GM19043 (cell line): Measurements from ENCODE around the gene TERC.
A peak's percentile ranks its signal among the peaks of the same experiment; 100 is the strongest.
"Not testable (repeated sequence)": the region's sequence is repeated elsewhere in the genome, so short reads cannot be mapped to it uniquely, and the experiment has no call there.

Experiments
- ATAC-seq: cut with Tn5 transposase; IDR thresholded peaks from one replicate; pipeline ENCODE4 v1.9.1; 2021; ENCODE audit warnings: low read depth; ENCODE audit not compliant: unreplicated experiment

TERC gene

DNA sequence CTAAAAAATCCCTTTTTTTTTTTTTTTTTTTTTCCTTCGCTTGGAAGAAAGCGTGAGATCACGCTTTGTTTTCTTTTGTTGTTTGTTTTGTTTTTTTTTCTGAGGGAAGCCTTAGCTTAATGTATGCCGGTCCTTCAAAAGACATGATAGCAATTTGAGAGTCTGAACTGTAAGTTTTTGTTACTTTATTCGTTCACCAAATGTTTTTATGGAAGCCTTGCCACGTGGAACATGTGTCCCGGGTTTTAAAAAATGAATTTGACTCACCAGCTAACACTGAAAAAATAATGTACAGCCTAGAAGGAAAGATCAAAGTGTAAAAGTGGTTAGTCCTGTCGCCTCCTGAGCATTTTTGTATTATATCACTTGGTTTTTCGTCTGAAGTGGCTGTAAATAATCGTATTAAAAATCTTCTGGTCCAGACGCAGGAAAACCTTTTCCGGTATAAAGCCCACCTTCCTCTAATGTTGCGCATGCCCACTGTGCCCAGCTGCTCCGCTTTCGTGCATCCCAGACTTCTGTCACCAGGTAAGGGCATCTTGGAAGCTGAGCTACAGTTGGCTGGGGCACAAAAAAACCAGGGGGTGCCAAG lies 7.5 kb upstream of the TERC start:
- peak; percentile 14 for ATAC-seq

DNA sequence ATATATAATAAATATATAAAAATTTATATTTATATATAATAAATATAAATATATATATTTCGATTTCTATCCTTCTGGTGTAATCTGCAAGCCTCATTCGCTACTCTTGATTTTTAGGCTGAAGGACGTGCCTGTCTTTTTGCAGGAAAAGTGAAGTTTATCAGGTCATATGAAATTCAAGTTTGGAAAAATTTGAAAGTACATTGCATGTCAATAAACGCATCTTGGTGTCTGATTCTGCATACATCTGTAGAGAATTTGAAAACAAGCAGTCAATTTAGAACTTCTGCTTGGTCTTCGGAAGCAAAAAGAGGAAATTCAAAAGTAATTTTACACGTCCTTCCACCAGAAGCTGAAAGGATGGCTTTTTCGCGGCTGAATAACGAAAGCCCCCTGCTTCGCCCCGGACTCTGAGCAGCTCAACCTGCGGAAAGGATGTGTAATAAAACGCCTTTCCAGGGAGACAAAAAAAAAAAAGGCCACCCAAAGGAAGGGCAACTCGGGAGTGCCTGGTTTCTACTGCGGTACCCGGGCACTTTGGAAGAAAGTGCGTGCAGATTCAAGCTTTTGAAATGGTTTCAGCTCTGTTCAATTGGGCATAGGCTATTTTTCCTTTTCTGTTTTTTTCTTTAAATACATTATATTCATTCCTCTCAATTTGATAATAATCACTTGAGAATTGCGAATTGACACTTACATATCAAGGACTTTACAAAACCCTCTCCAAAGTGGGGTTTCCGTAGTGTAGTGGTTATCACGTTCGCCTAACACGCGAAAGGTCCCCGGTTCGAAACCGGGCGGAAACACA lies 6.8 kb upstream of the TERC start:
- no peak for ATAC-seq

DNA sequence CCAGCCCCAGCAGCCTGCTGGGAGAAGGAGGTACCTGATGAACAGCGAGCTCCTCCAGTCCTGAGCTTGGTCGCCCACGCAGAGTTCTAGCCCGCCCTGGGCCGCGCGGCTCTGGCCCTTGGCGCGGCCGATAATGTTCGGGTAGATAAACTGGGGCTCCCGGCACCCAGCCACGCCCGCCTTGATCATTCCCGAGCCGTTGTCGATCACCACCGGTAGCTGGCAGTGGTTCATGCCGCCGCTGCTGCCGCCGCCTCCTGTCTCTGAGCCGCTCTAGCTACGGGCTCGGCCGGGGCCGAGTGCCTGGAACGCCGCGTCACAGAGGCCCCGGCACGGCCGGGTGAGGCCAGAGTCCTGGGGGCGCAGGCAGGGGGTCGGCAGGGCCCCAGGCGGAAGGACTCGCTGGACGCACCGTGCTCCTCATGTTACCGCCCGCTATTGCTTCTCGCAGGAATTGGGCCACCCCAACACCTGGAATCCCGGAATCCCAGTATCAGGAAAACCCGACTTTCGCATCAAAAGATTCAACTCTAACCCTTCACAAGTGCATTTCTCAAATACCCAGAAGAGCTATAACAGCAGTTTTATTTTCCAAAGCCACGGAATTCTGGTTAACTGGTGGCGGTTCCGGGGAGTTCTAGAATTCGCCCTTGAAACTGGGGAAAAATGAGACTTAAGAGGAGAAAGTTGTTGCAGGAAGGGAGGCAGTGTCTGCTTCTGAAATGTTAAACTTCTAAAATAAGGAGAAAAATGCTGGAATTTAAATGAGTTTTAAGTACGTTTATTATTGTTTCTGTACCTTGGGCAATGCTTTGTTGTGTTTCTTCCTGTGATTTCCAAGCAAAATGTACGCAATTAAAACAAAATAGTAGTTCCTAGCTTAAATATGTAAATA lies 4.7 kb upstream of the TERC start, which contains the start of gene ACTRT3:
Gene ACTRT3 (minus strand): TSS at position 275 of the 895 bp plus-strand sequence. CDS start 41 bp downstream, at position 234.
- ATAC-seq, result peak; percentile 26

DNA sequence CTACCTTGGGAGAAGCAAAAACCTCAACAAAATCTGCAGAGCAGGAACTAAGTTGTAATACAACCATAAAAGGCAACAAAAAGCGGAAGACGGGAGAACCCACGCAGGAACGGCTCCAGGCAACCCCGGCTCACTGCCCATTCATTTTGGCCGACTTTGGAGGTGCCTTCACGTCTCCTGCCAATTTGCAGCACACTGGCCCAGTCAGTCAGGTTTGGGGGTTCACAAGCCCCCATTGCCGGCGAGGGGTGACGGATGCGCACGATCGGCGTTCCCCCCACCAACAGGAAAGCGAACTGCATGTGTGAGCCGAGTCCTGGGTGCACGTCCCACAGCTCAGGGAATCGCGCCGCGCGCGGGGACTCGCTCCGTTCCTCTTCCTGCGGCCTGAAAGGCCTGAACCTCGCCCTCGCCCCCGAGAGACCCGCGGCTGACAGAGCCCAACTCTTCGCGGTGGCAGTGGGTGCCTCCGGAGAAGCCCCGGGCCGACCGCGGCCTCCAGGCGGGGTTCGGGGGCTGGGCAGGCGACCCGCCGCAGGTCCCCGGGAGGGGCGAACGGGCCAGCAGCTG lies 463 bp downstream of the TERC start:
- ATAC-seq, result peak; percentile 25

DNA sequence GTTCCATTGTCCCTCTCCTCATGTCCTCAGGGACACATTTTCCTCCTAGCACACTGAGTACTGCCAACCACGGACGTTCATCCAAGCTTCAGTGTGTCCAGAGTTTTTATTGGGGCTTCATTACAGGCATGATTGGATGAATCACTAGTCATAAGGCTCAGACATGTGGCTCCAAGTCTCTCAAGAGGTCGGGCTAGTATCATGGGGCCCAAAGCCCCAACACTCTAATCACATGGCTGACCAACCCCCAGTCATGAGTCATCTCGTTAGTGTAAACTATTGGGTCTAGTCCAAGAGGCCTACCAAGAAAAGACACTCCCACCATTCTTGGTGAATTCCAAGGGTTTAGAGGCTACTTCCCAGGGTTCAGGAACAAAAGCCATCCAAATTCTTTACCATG lies 4.4 kb downstream of the TERC start:
- ATAC-seq, result no peak

DNA sequence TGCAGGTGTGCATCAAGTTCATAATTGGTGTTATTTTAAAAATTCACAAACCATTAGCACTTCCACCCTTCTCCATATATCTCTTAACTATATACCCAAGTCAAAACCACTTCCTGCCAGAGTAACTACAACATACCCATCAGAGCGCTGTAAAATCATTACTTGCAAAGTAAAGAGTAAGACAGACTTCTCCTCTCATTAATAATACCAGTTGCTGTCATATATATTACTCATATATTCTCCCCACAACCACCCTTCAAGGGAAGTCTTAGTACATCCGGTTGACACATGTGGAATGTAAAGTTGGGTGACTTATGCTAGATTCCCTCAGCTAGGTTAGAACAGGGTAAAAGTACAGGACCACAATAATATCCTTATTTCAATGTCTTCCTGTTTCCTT lies 5.6 kb downstream of the TERC start:
- ATAC-seq, result peak; percentile 75

DNA sequence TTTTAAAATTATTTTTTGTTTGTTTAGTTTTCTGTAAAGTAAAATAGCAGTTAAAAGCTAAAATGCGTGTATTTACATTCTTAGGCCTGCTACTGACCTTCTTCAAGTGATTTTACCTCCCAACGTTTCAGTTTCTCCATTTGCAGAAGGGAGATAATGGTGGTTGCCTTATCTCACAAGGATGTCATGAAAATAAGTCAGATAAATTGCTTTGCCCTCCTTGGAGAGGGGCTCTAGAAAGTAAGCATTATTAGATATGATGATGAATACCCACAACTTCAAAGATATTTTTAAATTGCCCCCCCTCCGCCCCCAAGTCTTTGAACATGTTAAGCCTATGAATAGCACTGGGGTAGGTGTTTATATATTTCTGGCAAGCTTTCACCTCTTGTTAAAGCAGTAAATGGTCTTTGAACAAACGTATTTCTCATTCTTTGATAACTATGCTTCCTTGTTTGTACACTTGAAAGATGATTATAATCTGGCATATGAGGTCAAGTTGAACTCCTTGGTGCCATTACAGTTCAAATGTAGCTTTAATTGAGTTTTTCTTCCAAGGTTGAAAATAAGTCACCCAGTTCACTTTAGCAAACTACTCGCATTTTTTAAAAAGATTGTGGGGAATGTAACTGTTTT lies 6.4 kb downstream of the TERC start:
- no peak for ATAC-seq

DNA sequence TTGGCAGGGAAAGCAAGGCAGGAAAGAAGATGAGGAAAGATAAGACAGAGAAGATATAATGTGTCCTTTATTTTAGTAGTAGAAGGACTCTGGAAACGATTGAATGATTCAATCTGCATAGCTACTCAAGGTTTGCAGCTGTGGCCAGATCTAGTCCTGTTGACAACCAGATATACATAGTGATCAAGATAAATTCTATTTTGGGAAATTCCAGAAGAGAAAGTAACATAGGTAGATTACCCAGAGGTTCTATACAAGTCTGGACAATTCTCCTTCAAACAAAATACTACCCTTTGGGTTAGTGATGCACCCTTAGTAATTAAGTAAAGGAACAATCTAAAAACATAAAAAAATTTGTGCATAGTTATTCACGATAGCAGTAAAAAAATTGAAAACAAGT lies 9.4 kb downstream of the TERC start:
- no peak for ATAC-seq

DNA sequence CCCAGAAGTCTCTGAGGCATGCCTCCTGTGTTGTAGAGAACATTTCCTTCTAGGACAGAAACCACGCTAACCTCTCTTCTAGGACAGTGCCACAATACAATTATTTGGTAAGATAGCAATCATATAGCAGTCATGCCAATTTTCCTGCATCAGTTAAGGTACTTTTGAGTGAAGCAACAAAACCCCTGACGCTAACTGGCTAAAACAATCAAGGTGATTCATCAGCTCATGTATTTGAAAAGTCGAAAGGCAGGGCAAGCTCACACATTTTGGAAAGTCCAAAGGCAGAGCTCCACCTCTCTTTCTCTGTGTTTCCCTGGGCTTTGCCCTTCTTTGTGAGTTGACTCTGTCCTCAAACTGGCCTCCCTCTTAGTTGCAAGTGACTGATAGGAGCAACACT lies 10.1 kb downstream of the TERC start:
- no peak for ATAC-seq

DNA sequence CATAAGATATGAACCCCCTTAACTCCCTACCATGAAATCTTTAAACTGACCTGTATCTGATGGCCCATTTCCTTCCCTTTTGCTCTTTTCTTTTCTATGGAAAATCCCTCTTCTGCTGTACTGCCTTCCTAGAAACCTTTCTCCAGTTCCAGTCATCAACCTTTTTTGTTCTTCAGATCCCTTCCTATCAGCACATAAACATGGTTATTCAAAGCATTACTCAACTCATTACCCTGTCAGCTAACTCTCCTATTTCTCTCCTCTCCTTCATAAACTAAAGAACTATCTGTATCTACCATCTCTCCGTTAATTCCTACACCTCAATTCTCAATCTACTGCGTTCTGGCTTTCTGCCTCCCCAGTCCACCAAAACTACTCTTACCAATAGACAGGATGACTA lies 13.0 kb downstream of the TERC start:
- ATAC-seq, result no peak

DNA sequence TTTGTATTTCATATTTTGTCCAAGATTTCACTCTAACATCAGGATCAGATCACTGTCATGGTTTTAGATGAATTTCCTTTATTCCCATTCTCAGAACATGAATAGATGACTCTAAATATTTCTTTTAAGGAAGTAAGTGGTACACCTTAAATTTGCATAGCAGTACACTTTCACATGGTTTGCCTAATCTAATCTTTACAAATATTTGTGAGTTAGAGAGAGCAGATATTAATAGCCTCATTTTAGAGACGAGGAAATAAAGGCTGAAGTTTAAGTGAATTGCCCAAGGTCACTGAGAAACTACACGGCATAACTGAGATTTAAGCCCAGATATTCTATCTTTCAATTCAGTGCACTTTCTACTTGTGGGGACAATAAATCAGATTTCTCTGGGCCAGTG lies 14.2 kb downstream of the TERC start:
- ATAC-seq, result no peak

DNA sequence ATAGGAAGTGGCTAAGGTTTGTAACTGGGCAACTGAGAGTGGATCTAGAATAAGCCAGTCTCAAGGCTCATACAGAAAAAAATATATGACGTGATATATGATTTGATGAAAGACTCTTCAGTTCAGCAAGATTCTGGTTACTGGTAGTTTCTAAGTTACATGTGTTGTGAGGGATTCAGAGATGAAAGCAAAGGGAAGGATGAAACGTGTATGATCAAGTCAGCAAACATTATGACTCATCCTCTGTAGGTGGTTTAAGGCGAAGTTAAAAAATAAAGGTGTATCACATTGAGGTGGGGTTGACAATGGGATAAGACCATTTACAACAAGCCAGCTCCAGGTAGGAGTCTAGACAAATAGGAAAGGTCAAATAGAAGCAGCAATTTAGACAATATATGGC lies 16.2 kb downstream of the TERC start:
- no peak for ATAC-seq

DNA sequence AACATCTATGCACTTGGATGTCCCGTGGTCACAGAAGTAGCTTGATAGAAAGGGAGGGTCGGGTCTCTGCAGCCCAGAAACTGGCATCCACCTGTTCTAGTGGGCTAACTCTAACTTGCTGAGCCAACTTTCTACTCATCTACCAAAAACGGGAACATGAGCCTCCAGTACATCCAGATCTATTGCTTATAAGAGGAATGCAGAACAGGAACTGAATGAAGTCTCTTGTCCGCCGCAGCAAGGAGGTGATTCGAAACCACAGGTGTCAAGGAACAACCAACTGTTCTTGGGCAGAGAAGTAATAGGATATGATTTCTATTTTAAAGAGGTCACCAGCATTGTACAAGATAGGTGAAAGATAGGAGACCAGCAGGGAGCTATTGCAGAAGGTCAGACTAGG lies 17.9 kb downstream of the TERC start:
- ATAC-seq, result no peak

DNA sequence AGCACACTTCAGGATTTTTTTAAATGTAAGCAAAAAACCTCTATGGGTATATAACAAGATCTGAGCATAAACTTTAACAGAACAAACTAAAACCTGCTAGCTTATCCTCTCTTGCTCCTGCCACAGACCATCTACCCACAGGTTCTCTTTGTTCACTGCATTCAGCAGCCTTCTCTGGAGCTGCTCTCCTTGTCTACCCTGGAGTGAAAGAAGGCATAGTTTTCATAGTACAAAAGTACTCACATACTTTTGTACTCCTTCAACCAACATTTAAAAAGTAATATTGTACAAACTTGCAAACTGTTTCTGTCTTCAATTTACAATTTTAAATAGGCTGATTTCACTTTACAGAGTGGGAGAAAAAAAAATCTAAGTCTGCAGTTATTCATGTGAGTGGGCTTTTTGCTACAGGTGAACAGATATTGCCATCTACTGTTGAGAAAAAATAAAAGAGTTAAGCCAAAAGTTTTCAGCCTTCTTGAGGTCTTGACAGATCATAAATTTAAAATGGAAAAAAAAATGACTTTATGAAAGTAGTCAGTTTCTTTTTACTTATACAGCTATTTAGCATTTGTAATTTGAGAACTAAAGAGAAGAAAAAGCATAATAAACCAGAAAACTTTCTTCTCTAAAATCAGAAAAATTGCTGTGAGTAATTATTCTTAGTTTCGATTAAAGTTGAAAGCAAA lies 20.4 kb downstream of the TERC start:
- no peak for ATAC-seq

DNA sequence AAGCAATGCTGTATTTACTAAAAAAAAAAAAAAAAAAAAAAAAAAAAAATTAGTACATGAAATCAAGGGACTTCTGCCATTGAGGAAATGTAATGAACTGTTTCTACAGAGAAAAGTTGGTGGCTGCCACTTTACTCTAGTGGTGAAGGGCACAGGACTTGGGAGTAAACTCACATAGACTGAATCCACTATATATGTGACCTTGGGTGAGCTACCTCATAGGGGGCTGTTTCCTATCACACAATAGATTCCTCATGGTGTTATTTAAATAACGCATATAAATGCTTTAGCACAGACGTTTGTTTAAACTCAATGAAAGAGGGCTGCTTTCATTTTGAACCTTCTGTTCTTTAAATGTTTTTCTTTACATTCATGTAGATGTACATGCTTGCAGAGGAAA lies 25.8 kb downstream of the TERC start:
- no peak for ATAC-seq

DNA sequence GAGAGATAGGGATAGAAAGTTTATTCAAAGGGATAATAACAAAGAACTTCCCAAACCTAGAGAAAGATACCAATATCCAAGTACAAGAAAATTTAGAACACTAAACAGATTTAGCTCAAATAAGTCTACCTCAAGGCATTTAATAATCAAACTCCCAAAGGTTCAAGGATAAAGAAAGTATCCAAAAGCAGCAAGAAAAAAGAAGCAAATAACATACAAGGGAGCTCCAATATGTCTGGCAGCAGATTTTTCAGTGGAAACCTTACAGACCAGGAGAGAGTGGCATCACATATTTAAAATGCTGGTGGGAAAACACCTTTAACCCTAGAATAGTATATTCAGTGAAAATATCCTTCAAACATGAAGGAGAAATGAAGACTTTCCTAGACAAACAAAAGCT lies 33.0 kb downstream of the TERC start:
- ATAC-seq, result not testable (repeated sequence)

DNA sequence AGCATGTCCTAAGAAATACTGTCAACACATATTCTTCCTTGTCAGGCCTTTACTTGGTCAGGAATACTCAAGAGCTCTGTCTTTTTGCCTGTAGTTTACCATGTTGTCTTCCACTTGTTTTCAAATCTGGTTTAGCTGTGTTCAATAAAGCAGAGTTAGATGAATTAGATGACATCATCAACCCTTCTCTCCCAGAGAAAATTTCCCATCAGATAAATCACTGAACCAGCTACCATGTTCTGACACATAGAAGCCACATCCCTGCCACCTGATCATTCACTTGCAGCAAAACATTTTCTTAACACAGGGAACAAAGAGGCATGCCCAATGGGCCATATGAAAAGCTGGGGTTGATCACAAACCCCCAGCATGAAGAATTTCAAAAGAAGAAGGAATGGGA lies 42.1 kb downstream of the TERC start:
- no peak for ATAC-seq

DNA sequence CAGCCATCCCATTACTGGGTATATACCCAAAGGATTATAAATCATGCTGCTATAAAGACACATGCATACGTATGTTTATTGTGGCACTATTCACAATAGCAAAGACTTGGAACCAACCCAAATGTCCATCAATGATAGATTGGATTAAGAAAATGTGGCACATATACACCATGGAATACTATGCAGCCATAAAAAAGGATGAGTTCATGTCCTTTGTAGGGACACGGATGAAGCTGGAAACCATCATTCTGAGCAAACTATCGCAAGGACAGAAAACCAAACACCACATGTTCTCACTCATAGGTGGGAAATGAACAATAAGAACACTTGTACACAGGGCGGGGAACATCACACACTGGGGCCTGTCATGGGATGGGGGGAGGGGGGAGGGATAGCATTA lies 46.4 kb downstream of the TERC start:
- not testable (repeated sequence) for ATAC-seq
